Sciatic nerve (tissue), 2 donors: ENCODE results near the gene MEAF6. TPM values are rescaled to one million over a fixed set of nuclear protein-coding genes. Genes with fewer than 3 reads are reported as not detected.
"Not testable (repeated sequence)": the region's sequence is repeated elsewhere in the genome, so short reads cannot be mapped to it uniquely, and the experiment has no call there.

ENCODE experiments used
- ATAC-seq: fragments of 200-7000 bp; cut with Tn5 transposase; one replicate; pipeline ENCODE4 v1.9.1; 2020; ENCODE audit warnings: mild to moderate bottlenecking, moderate library complexity
- DNase-seq: peaks from one replicate; pipeline ENCODE4 v3.0.0-alpha.2; 2020; ENCODE audit warnings: low spot score
- intact Hi-C: fragments of 100-400 bp; cut with DNase I; formaldehyde crosslinking; loops from one replicate; pipeline ENCODE4 v1.14.2; 2022
- total RNA-seq: library from RNA; stranded (reverse); fragmentation: NEBNext Ultra II Directional; extraction: Animal tissue kit (Norgen Biotek cat#: 25700); gene quantifications from one replicate; pipeline ENCODE4 v1.2.1, GENCODE V29; 2021
- donor health status: DM: no; HTN: no; CAD: no.
- donor health status: DM: no; HTN: no; CAD: no.

Gene MEAF6
- total RNA-seq, 1 donor from 2014 or later, result 52.7 TPM

- intact Hi-C loops, result no loop called here
- DNase-seq (no peak), ATAC-seq (no peak)
These were observed 18.9 kb upstream of the MEAF6 start for GRCh38 chr1:37533317-37534093.

- DNase-seq, intact Hi-C loops, ATAC-seq: not testable (repeated sequence)
These were observed 18.0 kb upstream of the MEAF6 start for GRCh38 chr1:37532418-37533156.

DNA sequence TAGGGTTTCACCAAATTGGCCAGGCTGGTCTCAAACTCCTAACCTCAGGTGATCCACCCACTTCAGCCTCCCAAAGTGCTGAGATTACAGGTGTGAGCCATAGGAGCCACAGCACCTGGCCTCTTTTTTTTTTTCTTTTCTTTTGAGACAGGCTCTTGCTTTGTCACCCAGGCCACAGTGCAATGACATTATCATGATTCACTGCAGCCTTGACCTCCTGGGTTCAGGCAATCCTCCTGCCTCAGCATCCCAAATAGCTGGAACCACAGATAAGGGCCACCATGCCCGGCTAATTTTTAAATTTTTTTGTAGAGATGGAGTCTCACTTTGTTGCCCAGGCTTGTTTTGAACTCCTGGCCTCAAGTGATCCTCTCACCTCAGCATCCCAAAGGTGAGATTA lies 15.3 kb upstream of the MEAF6 start:
- ATAC-seq, DNase-seq, intact Hi-C loops: not testable (repeated sequence)

GRCh38 chr1:37519613-37520012 lies 5.0 kb upstream of the MEAF6 start:
- intact Hi-C loops, result no loop called here
- ATAC-seq (no peak), DNase-seq (no peak)

GRCh38 chr1:37518929-37519328 lies 4.4 kb upstream of the MEAF6 start:
- ATAC-seq, DNase-seq, intact Hi-C loops: not testable (repeated sequence)

DNA sequence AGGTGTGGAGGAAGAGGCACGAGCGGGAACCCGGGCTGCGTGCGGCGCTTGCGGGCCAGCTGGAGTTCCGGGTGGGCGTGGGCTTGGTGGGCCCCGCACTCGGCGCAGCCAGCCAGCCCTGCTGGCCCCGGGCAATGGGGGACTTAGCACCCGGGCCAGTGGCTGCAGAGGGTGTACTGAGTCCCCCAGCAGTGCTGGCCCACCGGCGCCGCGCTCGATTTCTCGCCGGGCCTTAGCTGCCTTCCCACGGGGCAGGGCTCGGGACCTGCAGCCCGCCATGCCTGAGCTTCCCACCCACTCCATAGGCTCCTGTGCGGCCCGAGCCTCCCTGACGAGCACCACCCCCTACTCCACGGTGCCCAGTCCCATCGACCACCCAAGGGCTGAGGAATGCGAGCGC lies 3.7 kb upstream of the MEAF6 start:
- ATAC-seq, DNase-seq, intact Hi-C loops: not testable (repeated sequence)

DNA sequence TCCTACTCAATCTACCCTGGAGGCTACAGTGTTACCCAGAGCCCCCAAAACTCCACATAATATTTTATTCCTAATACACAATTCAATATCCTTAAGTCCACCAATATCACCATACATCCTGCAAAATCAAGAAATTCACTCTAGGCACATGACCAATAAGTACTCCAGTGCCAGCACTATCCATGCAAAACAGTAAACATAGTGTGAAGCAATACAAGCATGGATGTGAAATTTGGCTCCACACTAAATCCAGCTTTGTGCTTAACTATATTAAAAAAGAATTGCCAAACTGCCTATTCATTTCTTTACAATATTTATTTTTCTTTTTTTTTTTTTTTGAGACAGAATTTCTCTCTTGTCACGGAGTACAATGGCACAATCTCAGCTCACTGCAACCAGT lies 3.0 kb upstream of the MEAF6 start:
- intact Hi-C loops, result no loop called here
- ATAC-seq (no peak), DNase-seq (no peak)

DNA sequence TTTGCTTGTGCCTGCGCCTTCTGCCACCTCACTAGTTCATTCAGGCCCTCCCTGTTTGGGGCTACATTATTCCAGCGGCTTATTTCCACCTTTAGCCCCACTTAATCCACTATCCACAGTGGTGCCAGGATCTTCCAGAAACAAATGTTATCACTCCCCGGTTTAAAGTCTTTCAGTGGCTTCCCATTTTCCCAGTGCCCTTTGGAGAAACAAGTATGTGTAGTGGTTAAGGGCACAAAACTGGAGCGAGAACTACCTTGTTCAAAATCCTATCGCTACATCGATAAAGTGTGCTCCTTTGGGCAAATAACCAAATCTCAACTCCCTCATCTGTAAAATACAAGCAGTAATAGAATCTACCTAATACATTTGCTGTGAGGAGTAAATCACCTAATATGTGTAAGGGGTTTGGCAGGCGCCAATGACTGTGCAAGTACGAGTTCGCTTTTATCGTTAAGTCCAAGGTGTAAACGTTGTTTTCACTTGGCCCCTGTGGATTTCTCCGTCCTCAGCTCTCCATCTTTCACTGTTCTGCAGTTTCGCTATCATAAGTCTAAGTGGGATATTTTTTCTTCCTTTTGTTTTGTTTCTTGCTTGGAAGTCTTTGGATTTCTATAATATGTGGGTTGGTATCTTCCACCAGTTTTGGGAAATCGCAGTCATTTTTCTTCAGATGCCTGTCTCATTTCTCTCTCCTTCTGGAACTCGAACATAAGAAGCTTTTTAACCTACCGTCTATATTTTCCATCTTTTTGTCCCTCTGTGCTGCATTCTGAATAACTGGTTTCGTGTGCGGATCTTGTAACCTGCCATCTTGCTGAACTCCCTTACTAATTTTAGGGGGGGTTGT lies 844 bp upstream of the MEAF6 start:
- no peak for DNase-seq
- ATAC-seq, result no peak
- intact Hi-C loops, result no loop called here

DNA sequence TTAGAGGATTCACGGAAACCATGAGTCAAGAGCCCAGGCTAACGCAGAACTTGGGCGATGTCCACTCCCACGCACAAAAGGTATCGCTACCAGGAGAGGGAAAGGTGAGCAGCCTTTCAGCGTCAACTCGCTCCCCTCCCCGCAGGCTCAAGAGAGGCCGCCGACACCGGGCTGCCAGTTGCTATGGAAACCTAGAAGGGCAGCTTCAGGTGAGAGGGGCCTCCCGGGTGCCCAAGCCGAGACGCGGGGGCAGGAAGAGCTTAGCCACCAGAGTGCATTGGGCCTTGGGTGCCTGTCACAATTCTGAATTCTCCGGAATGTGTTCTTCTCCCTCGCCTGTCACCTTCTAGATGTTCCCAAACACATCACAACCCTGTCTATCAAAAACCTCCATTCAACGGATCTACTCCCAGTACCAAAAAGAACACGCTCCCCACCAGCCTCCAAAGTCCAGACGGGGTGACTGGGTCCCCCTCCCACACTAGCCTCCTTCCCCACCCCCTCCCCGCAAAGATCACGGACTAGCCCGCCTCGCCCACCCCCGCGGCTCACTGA lies 694 bp downstream of the MEAF6 start:
- DNase-seq, result no peak
- ATAC-seq, result peak; percentile 37

GRCh38 chr1:37509181-37509580 lies 5.4 kb downstream of the MEAF6 start:
- intact Hi-C loops, result no loop called here
- DNase-seq (no peak), ATAC-seq (no peak)

More for the DNA sequence above, 694 bp downstream of the MEAF6 start:
- intact Hi-C loops, result no loop called here

GRCh38 chr1:37506740-37507139 lies 7.8 kb downstream of the MEAF6 start:
- DNase-seq (no peak), ATAC-seq (no peak)
- intact Hi-C loops, result no loop called here

GRCh38 chr1:37502791-37503190 lies 11.8 kb downstream of the MEAF6 start:
- DNase-seq, ATAC-seq, intact Hi-C loops: not testable (repeated sequence)

DNA sequence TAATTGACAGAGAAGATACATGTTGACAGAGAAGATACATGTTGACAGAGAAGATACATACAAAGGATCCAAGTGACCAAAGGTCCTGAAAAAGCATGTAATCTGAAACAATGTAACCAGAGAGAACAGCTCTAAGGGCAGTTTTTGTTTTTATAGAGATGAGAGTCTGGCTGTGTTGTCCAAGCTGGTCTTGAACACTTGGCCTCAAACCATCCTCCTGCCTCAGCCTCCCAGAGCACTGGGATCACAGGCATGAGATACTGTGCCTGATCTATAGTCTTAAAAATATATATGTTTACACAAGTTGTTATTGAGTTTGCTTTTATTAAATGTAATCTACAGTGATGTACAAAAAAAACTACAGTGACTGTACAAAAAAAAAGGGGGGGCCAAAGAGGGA lies 12.5 kb downstream of the MEAF6 start:
- intact Hi-C loops, result no loop called here
- no peak for ATAC-seq
- no peak for DNase-seq

DNA sequence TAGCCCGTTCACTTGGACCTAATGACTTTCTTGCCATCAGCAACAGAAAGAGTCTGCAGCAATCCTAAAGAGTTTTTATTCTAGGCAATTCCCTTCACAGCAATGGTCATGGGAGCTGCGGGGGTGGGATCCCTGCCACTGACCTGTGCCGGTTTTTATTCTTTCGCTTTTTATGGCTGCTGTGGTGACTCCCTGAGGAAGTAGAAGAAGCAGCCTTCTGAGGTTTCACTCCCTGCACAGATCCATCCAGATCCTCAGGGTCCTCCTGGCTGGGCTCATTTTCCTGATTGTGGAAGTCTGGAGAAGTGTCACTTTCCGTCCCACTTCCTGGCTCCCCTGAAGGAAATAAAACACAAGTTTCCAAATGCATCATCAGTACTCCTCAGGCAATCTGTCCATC lies 12.9 kb downstream of the MEAF6 start:
- intact Hi-C loops, result no loop called here
- DNase-seq, result no peak
- ATAC-seq, result no peak

GRCh38 chr1:37498872-37499617 lies 15.5 kb downstream of the MEAF6 start:
- intact Hi-C loops, result no loop called here
- DNase-seq (no peak), ATAC-seq (no peak)

- DNase-seq (no peak), ATAC-seq (no peak)
- intact Hi-C loops, result no loop called here
These were observed 16.7 kb downstream of the MEAF6 start for GRCh38 chr1:37497832-37498231.

- ATAC-seq (no peak), DNase-seq (no peak)
- intact Hi-C loops, result no loop called here
These were observed 18.7 kb downstream of the MEAF6 start for GRCh38 chr1:37495875-37496274.

- intact Hi-C loops, result no loop called here
- no peak for DNase-seq
- no peak for ATAC-seq
These were observed 21.0 kb downstream of the MEAF6 start for GRCh38 chr1:37493336-37494098.
